Airway epithelial cell (primary cell): Measurements from ENCODE around the gene P2RY1. TPM values are rescaled to one million over a fixed set of nuclear protein-coding genes. Genes with fewer than 3 reads are reported as not detected.

ENCODE experiments used
- total RNA-seq: library from RNA; depleted of rRNA; stranded (reverse); fragments of >200 nt; gene quantifications from 2 replicates; pipeline ENCODE4 v1.2.3, GENCODE V29; 2015

P2RY1 gene
- total RNA-seq: 6.6 and 8.0 TPM in 2 replicates

GRCh38 chr3:152834776-152835600 is at the start of gene P2RY1:
Gene P2RY1, plus strand, starts transcription at chr3:152835131. Its CDS starts 652 bp downstream, at chr3:152835783.

